Neural cell (in vitro differentiated cells): Measurements from ENCODE around the gene UNC79. TPM values are rescaled to one million over a fixed set of nuclear protein-coding genes. Genes with fewer than 3 reads are reported as not detected.

Experiments
- H2AFZ ChIP-seq: fragments of 200-600, 300-800 bp; sonication (generic), shearing (Covaris generic); 2 replicates; pipeline ENCODE4 v1.6.0; 2014; ENCODE audit warnings: low read depth, mild to moderate bottlenecking, antibody characterized with exemption, low read length, moderate library complexity
- H3F3A ChIP-seq: fragments of 200-600 bp; shearing (Covaris generic); 2 replicates; pipeline ENCODE4 v1.6.1; 2016; ENCODE audit warnings: mild to moderate bottlenecking, moderate library complexity, mixed read lengths, antibody characterized with exemption, low read length; ENCODE audit not compliant: insufficient read depth, poor library complexity, severe bottlenecking
- H3K27ac ChIP-seq: fragments of 200-600, 300-800 bp; sonication (generic), shearing (Covaris generic); 2 replicates; pipeline ENCODE4 v1.5.1; 2014; ENCODE audit warnings: mild to moderate bottlenecking, low read length, moderate library complexity
- H3K27me3 ChIP-seq: fragments of 300-800, 200-600 bp; sonication (generic), shearing (Covaris generic); 2 replicates; pipeline ENCODE4 v1.6.0; 2014; ENCODE audit warnings: mild to moderate bottlenecking, low read depth, low read length, moderate library complexity; ENCODE audit not compliant: insufficient read depth
- H3K36me3 ChIP-seq: fragments of 300-800, 200-600 bp; sonication (generic), shearing (Covaris generic); 2 replicates; pipeline ENCODE4 v1.5.1; 2014; ENCODE audit warnings: mild to moderate bottlenecking, antibody characterized with exemption, low read length, moderate library complexity; ENCODE audit not compliant: insufficient read depth
- H3K4me2 ChIP-seq: fragments of 300-800, 200-600 bp; sonication (generic), shearing (Covaris generic); 2 replicates; pipeline ENCODE4 v1.6.0; 2014; ENCODE audit warnings: mild to moderate bottlenecking, low read length
- H3K4me3 ChIP-seq: fragments of 300-800, 200-600 bp; sonication (generic), shearing (Covaris generic); 2 replicates; pipeline ENCODE4 v1.5.1; 2014; ENCODE audit warnings: mild to moderate bottlenecking, low read length, moderate library complexity
- H3K79me2 ChIP-seq: fragments of 200-600 bp; shearing (Covaris generic); replicated peaks from 2 replicates; pipeline ENCODE4 v1.6.0; 2014; ENCODE audit warnings: mild to moderate bottlenecking, low read length, moderate library complexity; ENCODE audit not compliant: insufficient read depth
- H3K9ac ChIP-seq: fragments of 300-800, 200-600 bp; sonication (generic), shearing (Covaris generic); 2 replicates; pipeline ENCODE4 v1.6.1; 2016; ENCODE audit warnings: mild to moderate bottlenecking, low read length, mixed read lengths
- H3K9me2 ChIP-seq: fragments of 200-600 bp; shearing (Covaris generic); 2 replicates; pipeline ENCODE4 v1.6.1; 2016; ENCODE audit warnings: mild to moderate bottlenecking, low read length, mixed read lengths; ENCODE audit not compliant: insufficient read depth
- H3K9me3 ChIP-seq: fragments of 200-600, 300-800 bp; sonication (generic), shearing (Covaris generic); 2 replicates; pipeline ENCODE4 v1.6.1; 2016; ENCODE audit warnings: mild to moderate bottlenecking, mixed run types, low read length, moderate library complexity, mixed read lengths
- H4K20me1 ChIP-seq: fragments of 200-600 bp; shearing (Covaris generic); 2 replicates; pipeline ENCODE4 v1.6.1; 2016; ENCODE audit warnings: mild to moderate bottlenecking, mixed run types; ENCODE audit not compliant: insufficient read depth
- EP300 ChIP-seq: fragments of 450-650 bp; conservative IDR thresholded peaks from 2 replicates; pipeline ENCODE4 v1.6.1; 2014; ENCODE audit warnings: antibody characterized with exemption, mild to moderate bottlenecking, moderate library complexity; ENCODE audit not compliant: poor library complexity, severe bottlenecking
- EZH2 ChIP-seq: fragments of 200-600, 300-800 bp; shearing (Covaris generic), sonication (generic); IDR thresholded peaks from 2 replicates; pipeline ENCODE4 v1.6.1; 2014; ENCODE audit warnings: antibody characterized with exemption, low read length, borderline replicate concordance, mild to moderate bottlenecking; ENCODE audit not compliant: insufficient read depth, poor library complexity, severe bottlenecking
- MXI1 ChIP-seq: fragments of 450-650 bp; conservative IDR thresholded peaks from 2 replicates; pipeline ENCODE4 v1.6.1; 2014; ENCODE audit warnings: antibody characterized with exemption, mild to moderate bottlenecking; ENCODE audit not compliant: poor library complexity, severe bottlenecking
- POLR2AphosphoS5 ChIP-seq: IDR thresholded peaks from 2 replicates; pipeline ENCODE4 v1.6.1; 2012
- RAD21 ChIP-seq: fragments of 450-650 bp; conservative IDR thresholded peaks from 2 replicates; pipeline ENCODE4 v1.6.1; 2014; ENCODE audit warnings: antibody characterized with exemption, mild to moderate bottlenecking, moderate library complexity
- SMC3 ChIP-seq: fragments of 450-650 bp; conservative IDR thresholded peaks from 2 replicates; pipeline ENCODE4 v1.6.1; 2014; ENCODE audit warnings: antibody characterized with exemption, mild to moderate bottlenecking, moderate library complexity; ENCODE audit not compliant: poor library complexity
- TAF1 ChIP-seq: IDR thresholded peaks from 2 replicates; pipeline ENCODE4 v1.6.1; 2012; ENCODE audit warnings: low read depth
- polyA plus RNA-seq: library from polyadenylated mRNA; depleted of rRNA; stranded (reverse); fragments of >200 nt; gene quantifications from 2 replicates; pipeline ENCODE4 v1.2.3, GENCODE V29; 2014
- TF ChIP-seq, protein P1 (sequence below): IDR thresholded peaks from 2 replicates; pipeline ENCODE4 v1.6.1; 2012; ENCODE audit warnings: borderline replicate concordance
- TF ChIP-seq, protein P2 (sequence below): fragments of 450-650 bp; IDR thresholded peaks from 2 replicates; pipeline ENCODE4 v1.5.1; 2014; ENCODE audit warnings: antibody characterized with exemption, mild to moderate bottlenecking, moderate library complexity; ENCODE audit not compliant: poor library complexity, severe bottlenecking

Gene UNC79
- polyA plus RNA-seq, 1 donor from 2014 or later: 22.6 TPM

DNA sequence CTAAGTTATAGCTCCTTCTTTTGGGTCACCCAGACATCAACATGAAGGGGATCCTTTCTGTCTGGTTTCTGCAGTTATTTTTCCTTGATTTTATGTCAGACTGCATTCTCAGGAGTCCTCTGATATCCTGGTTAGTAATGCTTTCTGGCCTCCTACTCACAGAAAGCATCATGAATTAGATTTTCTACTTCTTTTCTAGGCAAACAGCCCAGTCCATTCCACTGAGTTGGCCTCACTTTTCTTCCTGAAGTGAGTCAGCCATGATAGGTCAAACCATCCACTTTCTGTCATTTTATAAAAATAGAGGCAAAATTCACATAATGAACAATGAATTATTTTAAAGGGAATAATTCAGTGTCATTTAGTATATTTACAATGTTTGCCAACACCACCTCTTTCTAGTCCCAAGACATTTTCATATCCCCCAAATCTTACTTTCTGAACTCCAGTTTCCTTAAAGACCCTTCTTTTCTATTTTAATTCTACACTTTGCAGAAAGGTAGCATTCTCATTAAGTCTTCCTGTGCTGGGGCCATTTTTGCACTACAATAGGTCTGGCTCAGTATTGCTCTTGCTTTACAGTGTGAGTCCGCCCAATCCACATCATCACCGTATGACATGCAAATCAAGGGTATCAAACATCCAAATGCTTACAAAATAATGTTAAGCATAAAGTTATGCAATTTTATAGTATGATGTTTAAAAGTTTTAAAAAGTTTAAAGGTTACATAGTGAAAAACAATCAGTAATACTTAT lies 95.1 kb downstream of the UNC79 start:
- Histone ChIP-seq H3K9ac (no peak overlapping the region), H3K36me3 (peaks cover 8% of the 10 kb centered on the region), H3K4me3 (no peak overlapping the region), H3K79me2 (no peaks in the 10 kb centered on the region), H2AFZ (no peak overlapping the region), H3K27me3 (no peaks in the 10 kb centered on the region), H3K9me2 (no peaks in the 10 kb centered on the region), H3F3A (no peaks in the 10 kb centered on the region), H3K9me3 (peaks cover 3% of the 10 kb centered on the region), H4K20me1 (no peaks in the 10 kb centered on the region), H3K4me2 (no peak overlapping the region), H3K27ac (no peak overlapping the region)
- no peak for TF ChIP-seq TAF1
- TF ChIP-seq, protein P1, sequence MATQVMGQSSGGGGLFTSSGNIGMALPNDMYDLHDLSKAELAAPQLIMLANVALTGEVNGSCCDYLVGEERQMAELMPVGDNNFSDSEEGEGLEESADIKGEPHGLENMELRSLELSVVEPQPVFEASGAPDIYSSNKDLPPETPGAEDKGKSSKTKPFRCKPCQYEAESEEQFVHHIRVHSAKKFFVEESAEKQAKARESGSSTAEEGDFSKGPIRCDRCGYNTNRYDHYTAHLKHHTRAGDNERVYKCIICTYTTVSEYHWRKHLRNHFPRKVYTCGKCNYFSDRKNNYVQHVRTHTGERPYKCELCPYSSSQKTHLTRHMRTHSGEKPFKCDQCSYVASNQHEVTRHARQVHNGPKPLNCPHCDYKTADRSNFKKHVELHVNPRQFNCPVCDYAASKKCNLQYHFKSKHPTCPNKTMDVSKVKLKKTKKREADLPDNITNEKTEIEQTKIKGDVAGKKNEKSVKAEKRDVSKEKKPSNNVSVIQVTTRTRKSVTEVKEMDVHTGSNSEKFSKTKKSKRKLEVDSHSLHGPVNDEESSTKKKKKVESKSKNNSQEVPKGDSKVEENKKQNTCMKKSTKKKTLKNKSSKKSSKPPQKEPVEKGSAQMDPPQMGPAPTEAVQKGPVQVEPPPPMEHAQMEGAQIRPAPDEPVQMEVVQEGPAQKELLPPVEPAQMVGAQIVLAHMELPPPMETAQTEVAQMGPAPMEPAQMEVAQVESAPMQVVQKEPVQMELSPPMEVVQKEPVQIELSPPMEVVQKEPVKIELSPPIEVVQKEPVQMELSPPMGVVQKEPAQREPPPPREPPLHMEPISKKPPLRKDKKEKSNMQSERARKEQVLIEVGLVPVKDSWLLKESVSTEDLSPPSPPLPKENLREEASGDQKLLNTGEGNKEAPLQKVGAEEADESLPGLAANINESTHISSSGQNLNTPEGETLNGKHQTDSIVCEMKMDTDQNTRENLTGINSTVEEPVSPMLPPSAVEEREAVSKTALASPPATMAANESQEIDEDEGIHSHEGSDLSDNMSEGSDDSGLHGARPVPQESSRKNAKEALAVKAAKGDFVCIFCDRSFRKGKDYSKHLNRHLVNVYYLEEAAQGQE: no peak
- TF ChIP-seq EP300: no peak
- TF ChIP-seq POLR2AphosphoS5: no peak
- TF ChIP-seq, protein P2, sequence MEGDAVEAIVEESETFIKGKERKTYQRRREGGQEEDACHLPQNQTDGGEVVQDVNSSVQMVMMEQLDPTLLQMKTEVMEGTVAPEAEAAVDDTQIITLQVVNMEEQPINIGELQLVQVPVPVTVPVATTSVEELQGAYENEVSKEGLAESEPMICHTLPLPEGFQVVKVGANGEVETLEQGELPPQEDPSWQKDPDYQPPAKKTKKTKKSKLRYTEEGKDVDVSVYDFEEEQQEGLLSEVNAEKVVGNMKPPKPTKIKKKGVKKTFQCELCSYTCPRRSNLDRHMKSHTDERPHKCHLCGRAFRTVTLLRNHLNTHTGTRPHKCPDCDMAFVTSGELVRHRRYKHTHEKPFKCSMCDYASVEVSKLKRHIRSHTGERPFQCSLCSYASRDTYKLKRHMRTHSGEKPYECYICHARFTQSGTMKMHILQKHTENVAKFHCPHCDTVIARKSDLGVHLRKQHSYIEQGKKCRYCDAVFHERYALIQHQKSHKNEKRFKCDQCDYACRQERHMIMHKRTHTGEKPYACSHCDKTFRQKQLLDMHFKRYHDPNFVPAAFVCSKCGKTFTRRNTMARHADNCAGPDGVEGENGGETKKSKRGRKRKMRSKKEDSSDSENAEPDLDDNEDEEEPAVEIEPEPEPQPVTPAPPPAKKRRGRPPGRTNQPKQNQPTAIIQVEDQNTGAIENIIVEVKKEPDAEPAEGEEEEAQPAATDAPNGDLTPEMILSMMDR: no peak
- TF ChIP-seq SMC3: no peak

- Histone ChIP-seq H3K9me2 (no peaks in the 10 kb centered on the region), H2AFZ (no peak overlapping the region), H3K4me3 (no peak overlapping the region), H3K27ac (no peak overlapping the region), H4K20me1 (no peaks in the 10 kb centered on the region), H3K79me2 (no peaks in the 10 kb centered on the region), H3F3A (no peaks in the 10 kb centered on the region), H3K36me3 (peaks cover 5% of the 10 kb centered on the region), H3K9me3 (no peaks in the 10 kb centered on the region), H3K4me2 (no peak overlapping the region), H3K27me3 (no peaks in the 10 kb centered on the region), H3K9ac (no peak overlapping the region)
- TF ChIP-seq EZH2 (no peak), SMC3 (no peak), MXI1 (no peak), RAD21 (no peak), TAF1 (no peak), EP300 (no peak), POLR2AphosphoS5 (no peak)
- TF ChIP-seq, protein P1: no peak
- TF ChIP-seq, protein P2: no peak
Observed at GRCh38 chr14:93527203-93527607, 96.5 kb downstream of the UNC79 start.
